Measurements from ENCODE around the gene SCN4B. TPM values are rescaled to one million over a fixed set of nuclear protein-coding genes. Genes with fewer than 3 reads are reported as not detected.

The SCN4B gene
- total RNA-seq, 2 experiments from 2014 or later = not detected

DNA sequence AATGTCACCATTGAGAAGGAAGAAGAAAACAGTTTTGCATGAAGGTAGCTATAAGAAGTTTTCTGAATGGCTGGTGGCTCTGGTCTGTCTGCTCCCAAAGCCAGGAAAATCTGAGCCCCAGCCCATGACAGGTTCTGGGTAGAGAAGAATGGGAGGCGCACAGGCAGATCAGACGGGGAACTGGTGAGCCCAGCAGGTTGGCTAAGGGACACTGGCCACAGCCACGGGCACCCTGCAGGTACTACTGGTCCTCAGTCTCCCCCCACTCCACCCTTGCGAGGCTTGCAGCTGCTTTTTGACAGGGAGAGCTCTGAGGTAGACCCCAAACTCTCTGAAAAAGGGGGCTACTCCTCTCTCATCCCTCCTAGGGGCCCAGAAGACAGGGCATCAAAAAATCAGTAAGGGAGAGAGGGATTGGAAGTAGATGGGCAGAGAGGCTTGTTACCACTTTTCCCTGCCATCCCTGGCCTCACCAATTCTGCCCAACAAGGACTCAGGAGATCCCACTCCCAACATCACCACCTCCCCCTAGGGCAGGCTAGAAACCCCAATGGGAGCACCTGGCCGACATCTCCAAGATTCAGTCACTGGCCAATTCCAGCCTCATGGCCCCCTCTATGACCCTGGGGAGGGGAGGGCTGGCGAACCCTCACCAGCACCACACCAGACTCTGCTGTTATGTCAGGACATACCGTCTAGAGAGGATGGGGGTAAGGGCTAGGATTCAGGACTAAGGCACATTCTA, 17.4 kb downstream of the SCN4B start:
- Mint-ChIP-seq H3K27me3 (peaks cover 32% of the 10 kb centered on the region), H3K36me3 (ENCODE audit: low read depth) (no peaks in the 10 kb centered on the region), H3K9me3 (no peaks in the 10 kb centered on the region), H3K4me3 (no peak overlapping the region), H3K27ac (no peak overlapping the region), H3K4me1 (ENCODE audit: low read depth) (no peaks in the 10 kb centered on the region)
- intact Hi-C loops (cut with DNase I, micrococcal nuclease) = no loop called here
- Histone ChIP-seq H3K36me3 (ENCODE audit: insufficient read depth, low read length) (no peaks in the 10 kb centered on the region), H3K27me3 (ENCODE audit: control insufficient read depth in 1 of 2, insufficient read depth in 2 of 2, low read length in 2 of 2) (peaks cover 5 to 8% of the 10 kb centered on the region in 2 experiments), H3K27ac (ENCODE audit: low read depth in 1 of 2, low read length in 2 of 2) (no peak overlapping the region), H3K4me3 (ENCODE audit: low read length) (no peak overlapping the region), H3K9me3 (ENCODE audit: control insufficient read depth in 1 of 2, insufficient read depth in 1 of 2, low read length in 2 of 2) (no peaks in the 10 kb centered on the region), H3K4me1 (ENCODE audit: insufficient read depth, low read length) (no peaks in the 10 kb centered on the region)
- TF ChIP-seq CTCF (IDR thresholded peaks at IDR 0.05) = no peak
- DNase-seq = no peak
- ChIA-PET POLR2A (interaction anchor here (1.0 kb wide), 1 partner anchor 8 kb away, joined by 4 read pairs; no protein-coding TSS in a partner anchor), CTCF (no interaction called here)
- no peak for ATAC-seq (ENCODE audit: poor library complexity)

- H3K27ac ChIP-seq (ENCODE audit: low read depth in 1 of 2, low read length in 2 of 2) = no peak overlapping the region
- Mint-ChIP-seq H3K27ac (no peak overlapping the region), H3K4me1 (ENCODE audit: low read depth) (no peaks in the 10 kb centered on the region), H3K36me3 (ENCODE audit: low read depth) (no peaks in the 10 kb centered on the region), H3K27me3 (peaks cover 30% of the 10 kb centered on the region), H3K9me3 (no peaks in the 10 kb centered on the region), H3K4me3 (no peak overlapping the region)
- DNase-seq = no peak
- POLR2A ChIA-PET = no interaction called here
- no peak overlapping the region for H3K4me3 ChIP-seq (ENCODE audit: low read length)
- no peaks in the 10 kb centered on the region for H3K4me1 ChIP-seq (ENCODE audit: insufficient read depth, low read length)
- peaks cover 5 to 8% of the 10 kb centered on the region in 2 experiments for H3K27me3 ChIP-seq (ENCODE audit: control insufficient read depth in 1 of 2, insufficient read depth in 2 of 2, low read length in 2 of 2)
- no peaks in the 10 kb centered on the region for H3K36me3 ChIP-seq (ENCODE audit: insufficient read depth, low read length)
- ATAC-seq (ENCODE audit: poor library complexity) = no peak
- no peaks in the 10 kb centered on the region for H3K9me3 ChIP-seq (ENCODE audit: control insufficient read depth in 1 of 2, insufficient read depth in 1 of 2, low read length in 2 of 2)
- TF ChIP-seq CTCF (IDR thresholded peaks at IDR 0.05) = no peak
- intact Hi-C loops (cut with DNase I, micrococcal nuclease) = no loop called here
- CTCF ChIA-PET = no interaction called here
Observed at GRCh38 chr11:118133816-118134215, 18.8 kb downstream of the SCN4B start.

GRCh38 chr11:118132385-118133151, 20.1 kb downstream of the SCN4B start:
- no peak overlapping the region for H3K27ac ChIP-seq (ENCODE audit: low read depth in 1 of 2, low read length in 2 of 2)
- POLR2A ChIA-PET = no interaction called here
- no peaks in the 10 kb centered on the region for H3K4me1 Mint-ChIP-seq (ENCODE audit: low read depth)
- intact Hi-C loops (cut with DNase I, micrococcal nuclease) = no loop called here
- H3K4me1 ChIP-seq (ENCODE audit: insufficient read depth, low read length) = no peaks in the 10 kb centered on the region
- no peak overlapping the region for H3K4me3 Mint-ChIP-seq
- no peak overlapping the region for H3K27ac Mint-ChIP-seq
- TF ChIP-seq CTCF (IDR thresholded peaks at IDR 0.05) = no peak
- H3K27me3 ChIP-seq (ENCODE audit: control insufficient read depth in 1 of 2, insufficient read depth in 2 of 2, low read length in 2 of 2) = peaks cover 5 to 8% of the 10 kb centered on the region in 2 experiments
- H3K36me3 Mint-ChIP-seq (ENCODE audit: low read depth) = no peaks in the 10 kb centered on the region
- H3K9me3 ChIP-seq (ENCODE audit: control insufficient read depth in 1 of 2, insufficient read depth in 1 of 2, low read length in 2 of 2) = no peaks in the 10 kb centered on the region
- ATAC-seq (ENCODE audit: poor library complexity) = no peak
- no peak for DNase-seq
- H3K9me3 Mint-ChIP-seq = no peaks in the 10 kb centered on the region
- CTCF ChIA-PET = no interaction called here
- H3K4me3 ChIP-seq (ENCODE audit: low read length) = no peak overlapping the region
- peaks cover 25% of the 10 kb centered on the region for H3K27me3 Mint-ChIP-seq
- no peaks in the 10 kb centered on the region for H3K36me3 ChIP-seq (ENCODE audit: insufficient read depth, low read length)
